CD14-positive monocyte (primary cell): ENCODE measurements around the gene STAC. TPM values are rescaled to one million over a fixed set of nuclear protein-coding genes. Genes with fewer than 3 reads are reported as not detected.

Source experiments
- DNase-seq, 3 donors: peaks; one replicate each; pipeline ENCODE4 v3.0.0-alpha.2; 2011 to 2022
- H2AFZ ChIP-seq: 2 replicates; pipeline ENCODE4 v1.6.0; 2012; ENCODE audit warnings: mild to moderate bottlenecking, low read depth, low read length, inconsistent platforms; ENCODE audit not compliant: insufficient read depth, poor library complexity, severe bottlenecking
- H3K27ac ChIP-seq, 2 donors: 1 replicate in 1 of 2; 2 replicates in 1 of 2; pipeline ENCODE4 v1.5.1; 2012 to 2013; ENCODE audit warnings: low read length in 2 of 2, control low read depth in 1 of 2, inconsistent platforms in 1 of 2, low read depth in 1 of 2, mild to moderate bottlenecking in 1 of 2
- H3K27me3 ChIP-seq, 2 donors: one replicate each; pipeline versions ENCODE4 v1.6.0 to v1.6.1; 2011 to 2013; ENCODE audit warnings: low read length in 2 of 2; ENCODE audit not compliant: control insufficient read depth in 2 of 2, insufficient read depth in 2 of 2
- H3K36me3 ChIP-seq, 2 donors: replicated peaks in 1 of 2; 1 replicate in 1 of 2; 2 replicates in 1 of 2; pipeline versions ENCODE4 v1.5.1 to v1.6.1; 2012 to 2013; ENCODE audit warnings: low read length in 2 of 2, control low read depth in 1 of 2, inconsistent platforms in 1 of 2, mild to moderate bottlenecking in 1 of 2; ENCODE audit not compliant: insufficient read depth in 2 of 2, control insufficient read depth in 1 of 2
- H3K4me1 ChIP-seq, 2 donors: 1 replicate in 1 of 2; 2 replicates in 1 of 2; pipeline versions ENCODE4 v1.5.1 to v1.6.1; 2012 to 2013; ENCODE audit warnings: low read length in 2 of 2, control low read depth in 1 of 2, inconsistent platforms in 1 of 2, mild to moderate bottlenecking in 1 of 2, moderate library complexity in 1 of 2; ENCODE audit not compliant: insufficient read depth in 2 of 2, control insufficient read depth in 1 of 2
- H3K4me2 ChIP-seq: replicated peaks from 2 replicates; pipeline ENCODE3; 2012; ENCODE audit warnings: low read length, moderate library complexity, mild to moderate bottlenecking; ENCODE audit not compliant: poor library complexity, severe bottlenecking; ENCODE audit errors: extremely low read depth
- H3K4me3 ChIP-seq, 3 experiments: fragments of 200-600 bp in 1 of 3; sonication (generic) in 1 of 3; replicated peaks in 1 of 3; 1 replicate in 2 of 3; 2 replicates in 1 of 3; pipeline ENCODE4 v1.5.1; 2011 to 2013; ENCODE audit warnings: low read length in 3 of 3, mild to moderate bottlenecking in 3 of 3, control low read depth in 2 of 3, low read depth in 2 of 3, inconsistent platforms in 1 of 3, moderate library complexity in 1 of 3
- H3K79me2 ChIP-seq: 2 replicates; pipeline ENCODE4 v1.6.0; 2012; ENCODE audit warnings: mild to moderate bottlenecking, control low read depth, inconsistent platforms, low read length, moderate library complexity; ENCODE audit not compliant: insufficient read depth
- H3K9ac ChIP-seq: 2 replicates; pipeline ENCODE4 v1.6.0; 2017; ENCODE audit warnings: low read length, mild to moderate bottlenecking; ENCODE audit not compliant: insufficient read depth, poor library complexity, severe bottlenecking
- H3K9me3 ChIP-seq, 2 donors: replicated peaks in 1 of 2; 1 replicate in 1 of 2; 2 replicates in 1 of 2; pipeline versions ENCODE4 v1.5.1 to v1.6.1; 2012 to 2013; ENCODE audit warnings: low read length in 2 of 2, control low read depth in 1 of 2; ENCODE audit not compliant: control insufficient read depth in 1 of 2, insufficient read depth in 1 of 2
- H4K20me1 ChIP-seq: 2 replicates; pipeline ENCODE4 v1.6.0; 2012; ENCODE audit warnings: mild to moderate bottlenecking, low read length, control low read depth, moderate library complexity; ENCODE audit not compliant: insufficient read depth
- H3K27ac Mint-ChIP-seq, 7 donors: one replicate each; pipeline ENCODE4 v1.8.0; 2020; ENCODE audit warnings: mild to moderate bottlenecking in 7 of 7, mixed read lengths in 7 of 7, moderate library complexity in 6 of 7, inconsistent platforms in 2 of 7
- H3K27me3 Mint-ChIP-seq, 3 donors: one replicate each; pipeline ENCODE4 v1.8.0; 2021 to 2022; ENCODE audit warnings: low read depth in 3 of 3, mild to moderate bottlenecking in 3 of 3, mixed read lengths in 3 of 3, moderate library complexity in 3 of 3, inconsistent platforms in 1 of 3
- H3K36me3 Mint-ChIP-seq, 2 donors: one replicate each; pipeline ENCODE4 v1.8.0; 2020; ENCODE audit warnings: mixed read lengths in 2 of 2, inconsistent platforms in 1 of 2, mild to moderate bottlenecking in 1 of 2
- H3K4me1 Mint-ChIP-seq: one replicate; pipeline ENCODE4 v1.8.0; 2020; ENCODE audit warnings: mild to moderate bottlenecking, mixed read lengths
- H3K4me3 Mint-ChIP-seq, 2 donors: one replicate each; pipeline ENCODE4 v1.8.0; 2020; ENCODE audit warnings: mild to moderate bottlenecking in 2 of 2, mixed read lengths in 2 of 2, moderate library complexity in 1 of 2
- H3K9me3 Mint-ChIP-seq, 7 donors: one replicate each; pipeline ENCODE4 v1.8.0; 2020 to 2022; ENCODE audit warnings: mixed read lengths in 7 of 7, mild to moderate bottlenecking in 6 of 7, moderate library complexity in 6 of 7, inconsistent platforms in 2 of 7
- CTCF ChIP-seq: fragments of 200-600 bp; IDR thresholded peaks from one replicate; pipeline ENCODE4 v1.8.0; 2022; ENCODE audit warnings: antibody characterized with exemption, mild to moderate bottlenecking
- WGBS: methylation state at CpG from one replicate; pipeline ENCODE4 v1.1.5; 2013; ENCODE audit warnings: missing lambda C conversion rate; ENCODE audit not compliant: insufficient coverage; 5-methylcytosine and 5-hydroxymethylcytosine counted together
- intact Hi-C, 2 donors: fragments of 100-400 bp; cut with micrococcal nuclease; formaldehyde crosslinking; loops; one replicate each; pipeline versions ENCODE4 v1.15.0 to v1.15.1; 2023
- polyA plus RNA-seq, 3 donors: library from polyadenylated mRNA; depleted of rRNA in 1 of 3; unstranded in 2 of 3; stranded (reverse) in 1 of 3; fragments of 300-500 nt in 2 of 3; fragments of >200 nt in 1 of 3; fragmentation: Illumina TruSeq in 2 of 3; gene quantifications; 1 replicate in 2 of 3; 2 replicates in 1 of 3; pipeline ENCODE4 v1.2.3, GENCODE V29; 2012 to 2021

Gene STAC
- polyA plus RNA-seq, 3 donors = 0.10 to 0.40 (median 0.12) TPM

DNA sequence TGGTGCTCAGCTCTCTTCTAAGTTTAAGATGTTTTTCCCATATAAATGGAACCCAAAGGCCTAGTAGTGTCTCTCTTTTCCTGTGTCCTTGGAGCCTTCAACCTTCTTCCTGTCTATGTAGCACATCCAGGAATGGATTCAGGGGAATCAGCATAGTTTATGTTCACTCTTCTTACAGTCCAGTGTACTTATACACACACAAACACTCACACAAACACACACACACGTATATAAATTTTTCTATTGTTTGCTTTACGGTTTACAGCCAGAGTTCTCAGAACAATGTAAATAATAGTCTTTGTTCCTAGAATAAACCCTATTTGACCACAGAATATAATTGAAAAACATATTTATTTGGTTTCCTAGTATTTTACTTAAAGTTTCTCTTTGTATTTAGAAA is 36.9 kb downstream of the STAC start:
- H3K79me2 ChIP-seq = no peaks in the 10 kb centered on the region
- no peak overlapping the region for H3K4me3 Mint-ChIP-seq
- H3K4me2 ChIP-seq = no peak overlapping the region
- peaks cover 0 to 12% of the 10 kb centered on the region in 2 donors for H3K9me3 ChIP-seq
- H3K4me1 Mint-ChIP-seq = no peaks in the 10 kb centered on the region
- no peaks in the 10 kb centered on the region for H3K36me3 ChIP-seq
- no peaks in the 10 kb centered on the region for H3K4me1 ChIP-seq
- H2AFZ ChIP-seq = no peak overlapping the region
- no peaks in the 10 kb centered on the region for H3K36me3 Mint-ChIP-seq
- intact Hi-C loops = no loop called here
- WGBS = no CpG with 5 or more reads among the region's 2 CpGs
- no peak for TF ChIP-seq CTCF
- H3K27ac Mint-ChIP-seq = no peak overlapping the region
- no peaks in the 10 kb centered on the region for H3K27me3 Mint-ChIP-seq
- no peak for DNase-seq
- H3K4me3 ChIP-seq = no peak overlapping the region
- H3K9ac ChIP-seq = no peak overlapping the region
- H3K27me3 ChIP-seq = no peaks in the 10 kb centered on the region
- no peak overlapping the region for H3K27ac ChIP-seq
- peaks cover 6 to 19% (median 12%) of the 10 kb centered on the region in 7 donors for H3K9me3 Mint-ChIP-seq
- no peaks in the 10 kb centered on the region for H4K20me1 ChIP-seq

DNA sequence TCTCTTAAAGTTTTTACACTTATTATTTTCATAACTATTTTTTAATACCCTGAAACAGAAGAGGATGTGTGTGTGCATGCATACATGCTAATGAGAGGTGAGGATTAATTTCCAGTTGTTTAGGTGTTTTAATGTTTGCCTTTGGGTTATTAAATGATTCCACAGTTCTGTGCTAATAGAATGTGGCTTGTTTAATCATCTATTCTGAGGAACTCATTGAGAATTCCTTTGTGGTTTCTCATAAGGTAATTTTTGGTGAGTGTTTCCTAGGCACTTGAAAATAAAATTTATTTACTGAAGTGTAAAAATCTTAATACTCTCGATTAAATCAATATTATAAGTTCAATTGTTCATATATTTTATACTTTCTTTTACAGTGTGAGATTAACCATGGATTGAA is 38.0 kb downstream of the STAC start:
- Histone ChIP-seq H3K9me3 (peaks cover 0 to 12% of the 10 kb centered on the region in 2 donors), H2AFZ (no peak overlapping the region), H3K36me3 (no peaks in the 10 kb centered on the region), H3K79me2 (no peaks in the 10 kb centered on the region), H3K27ac (no peak overlapping the region), H3K4me1 (no peaks in the 10 kb centered on the region), H3K9ac (no peak overlapping the region), H3K4me2 (no peak overlapping the region), H3K27me3 (no peaks in the 10 kb centered on the region), H3K4me3 (no peak overlapping the region), H4K20me1 (no peaks in the 10 kb centered on the region)
- H3K9me3 Mint-ChIP-seq = peaks cover 6 to 19% (median 12%) of the 10 kb centered on the region in 7 donors
- no peak overlapping the region for H3K4me3 Mint-ChIP-seq
- no peaks in the 10 kb centered on the region for H3K36me3 Mint-ChIP-seq
- DNase-seq = no peak
- intact Hi-C loops = no loop called here
- TF ChIP-seq CTCF = no peak
- H3K27ac Mint-ChIP-seq = no peak overlapping the region
- no peaks in the 10 kb centered on the region for H3K27me3 Mint-ChIP-seq
- WGBS = no CpG with 5 or more reads among the region's 1 CpG
- H3K4me1 Mint-ChIP-seq = no peaks in the 10 kb centered on the region
